Kidney (tissue), 14 donors: ENCODE measurements around the gene LRP5. TPM values are rescaled to one million over a fixed set of nuclear protein-coding genes. Genes with fewer than 3 reads are reported as not detected.

Experiments
- DNase-seq, 5 donors: peaks; one replicate each; pipeline ENCODE4 v3.0.0-alpha.2; 2013 to 2020
- FAIRE-seq: peaks from 2 replicates; lab custom pipeline; 2012; peaks lifted over from hg19 to GRCh38; lab: Jason Lieb, UNC
- H3K27ac ChIP-seq, 2 donors: one replicate each; pipeline ENCODE4 v1.7.0; 2013; ENCODE audit warnings: low read depth in 2 of 2, low read length in 2 of 2, inconsistent platforms in 1 of 2
- H3K27me3 ChIP-seq: one replicate; pipeline ENCODE4 v1.7.1; 2013; ENCODE audit warnings: low read length, inconsistent platforms; ENCODE audit not compliant: control insufficient read depth, insufficient read depth
- H3K36me3 ChIP-seq, 3 donors: one replicate each; pipeline versions ENCODE4 v1.7.0 to v1.7.1; 2013; ENCODE audit warnings: low read length in 3 of 3, control low read depth in 1 of 3, inconsistent platforms in 1 of 3; ENCODE audit not compliant: insufficient read depth in 3 of 3, control insufficient read depth in 2 of 3
- H3K4me1 ChIP-seq, 3 donors: one replicate each; pipeline versions ENCODE4 v1.7.0 to v1.7.1; 2013; ENCODE audit warnings: low read length in 3 of 3, inconsistent platforms in 1 of 3, low read depth in 1 of 3; ENCODE audit not compliant: control insufficient read depth in 2 of 3, insufficient read depth in 2 of 3
- H3K4me3 ChIP-seq, 3 donors: one replicate each; pipeline versions ENCODE4 v1.7.0 to v1.8.1; 2013; ENCODE audit warnings: low read length in 3 of 3, control low read depth in 1 of 3, inconsistent platforms in 1 of 3
- H3K9ac ChIP-seq, 3 donors: one replicate each; pipeline versions ENCODE4 v1.7.0 to v1.7.1; 2013; ENCODE audit warnings: low read length in 3 of 3, control low read depth in 1 of 3, inconsistent platforms in 1 of 3
- H3K9me3 ChIP-seq, 3 donors: one replicate each; pipeline versions ENCODE4 v1.7.0 to v1.7.1; 2013; ENCODE audit warnings: low read length in 3 of 3, control low read depth in 1 of 3, inconsistent platforms in 1 of 3; ENCODE audit not compliant: control insufficient read depth in 2 of 3, insufficient read depth in 1 of 3
- CTCF ChIP-seq: IDR thresholded peaks from 3 replicates; pipeline ENCODE4 v1.5.1; 2012; ENCODE audit warnings: mild to moderate bottlenecking, moderate library complexity, borderline replicate concordance; ENCODE audit not compliant: insufficient read depth; ENCODE audit errors: extremely low read depth
- intact Hi-C: fragments of 100-400 bp; cut with DNase I; formaldehyde crosslinking; loops from one replicate; pipeline ENCODE4 v1.11.1; 2022
- polyA plus RNA-seq: library from polyadenylated mRNA; stranded (reverse); fragments of 350-450 nt; fragmentation: Illumina TruSeq; extraction: RNeasy Lipid Tissue Mini Kit (QIAGEN cat#74804); gene quantifications from one replicate; pipeline ENCODE4 v1.2.3, GENCODE V29; 2014; ENCODE audit warnings: low read depth, low replicate concordance; ENCODE audit not compliant: insufficient read depth
- total RNA-seq: library from RNA; stranded (reverse); fragmentation: NEBNext Ultra II Directional; extraction: Animal tissue kit (Norgen Biotek cat#: 25700); gene quantifications from one replicate; pipeline ENCODE4 v1.2.1, GENCODE V29; 2021
- donor health status: control.
- donor health status: control.
- donor health status: control.
- donor health status: control.
- donor health status: control.
- donor health status: DM: yes; HTN: yes; CAD: no.
- donor health status: Normal renal cell carcinoma (clear cell type).

LRP5 gene
- total and polyA plus RNA-seq, 2 donors from 2014 or later: 55.4 to 71.3 TPM

- Histone ChIP-seq H3K4me3 (no peak overlapping the region), H3K27me3 (no peaks in the 10 kb centered on the region), H3K27ac (no peak overlapping the region), H3K9me3 (no peaks in the 10 kb centered on the region), H3K4me1 (peaks cover 4 to 41% (median 19%) of the 10 kb centered on the region in 3 donors), H3K9ac (no peak overlapping the region), H3K36me3 (no peaks in the 10 kb centered on the region)
- DNase-seq: no peak
- no peak for TF ChIP-seq CTCF
- intact Hi-C loops: no loop called here
- no peak for FAIRE-seq
Observed at GRCh38 chr11:68333173-68333572, 20.8 kb downstream of the LRP5 start.

GRCh38 chr11:68334923-68335322, 22.5 kb downstream of the LRP5 start:
- Histone ChIP-seq H3K9me3 (no peaks in the 10 kb centered on the region), H3K36me3 (no peaks in the 10 kb centered on the region), H3K9ac (no peak overlapping the region), H3K4me1 (peaks cover 4 to 28% (median 12%) of the 10 kb centered on the region in 3 donors), H3K27ac (no peak overlapping the region), H3K4me3 (no peak overlapping the region), H3K27me3 (no peaks in the 10 kb centered on the region)
- FAIRE-seq (no peak), DNase-seq (no peak)
- intact Hi-C loops: no loop called here
- no peak for TF ChIP-seq CTCF

- Histone ChIP-seq H3K4me1 (peaks cover 0 to 21% (median 4%) of the 10 kb centered on the region in 3 donors), H3K36me3 (no peaks in the 10 kb centered on the region), H3K9me3 (no peaks in the 10 kb centered on the region), H3K27me3 (no peaks in the 10 kb centered on the region), H3K4me3 (no peak overlapping the region), H3K9ac (no peak overlapping the region), H3K27ac (no peak overlapping the region)
- intact Hi-C loops: no loop called here
- DNase-seq: no peak
- TF ChIP-seq CTCF: no peak
- no peak for FAIRE-seq
Observed at GRCh38 chr11:68335683-68336082, 23.3 kb downstream of the LRP5 start.

GRCh38 chr11:68336716-68337115, 24.3 kb downstream of the LRP5 start:
- DNase-seq: no peak
- Histone ChIP-seq H3K4me3 (no peak overlapping the region), H3K9ac (no peak overlapping the region), H3K9me3 (no peaks in the 10 kb centered on the region), H3K36me3 (no peaks in the 10 kb centered on the region), H3K27ac (no peak overlapping the region), H3K4me1 (peaks cover 0 to 21% (median 0%) of the 10 kb centered on the region in 3 donors), H3K27me3 (no peaks in the 10 kb centered on the region)
- TF ChIP-seq CTCF: no peak
- intact Hi-C loops: no loop called here
- no peak for FAIRE-seq
